H1 (cell line): ENCODE results near the gene SEC22C. TPM values are rescaled to one million over a fixed set of nuclear protein-coding genes. Genes with fewer than 3 reads are reported as not detected.

ENCODE experiments used
- BACH1 ChIP-seq: IDR thresholded peaks from 2 replicates; pipeline ENCODE4 v1.6.1; 2012; ENCODE audit warnings: low read length, improper control_type of control experiment
- CHD2 ChIP-seq: IDR thresholded peaks from 2 replicates; pipeline ENCODE4 v1.6.1; 2012; ENCODE audit warnings: low read length, improper control_type of control experiment
- CTBP2 ChIP-seq: IDR thresholded peaks from 2 replicates; pipeline ENCODE4 v1.7.0; 2011; ENCODE audit warnings: borderline replicate concordance, mild to moderate bottlenecking, moderate library complexity, mixed read lengths, low read length; ENCODE audit not compliant: insufficient read depth, insufficient read length
- EGR1 ChIP-seq: IDR thresholded peaks from 2 replicates; pipeline ENCODE4 v1.6.1; 2011; ENCODE audit warnings: low read depth, low read length, borderline replicate concordance
- FOSL1 ChIP-seq: IDR thresholded peaks from 2 replicates; pipeline ENCODE4 v1.6.1; 2011; ENCODE audit warnings: mild to moderate bottlenecking, low read depth, low read length, moderate library complexity; ENCODE audit not compliant: insufficient read depth
- JUN ChIP-seq: IDR thresholded peaks from 2 replicates; pipeline ENCODE4 v1.6.1; 2011; ENCODE audit warnings: low read depth, mild to moderate bottlenecking, improper control_type of control experiment, low read length
- PHF8 ChIP-seq: fragments of 200-600 bp; sonication (generic); conservative IDR thresholded peaks from 2 replicates; pipeline ENCODE4 v1.7.1; 2012; ENCODE audit warnings: low read depth, mild to moderate bottlenecking, inconsistent platforms, low read length, moderate library complexity
- POLR2AphosphoS5 ChIP-seq: IDR thresholded peaks from 2 replicates; pipeline ENCODE4 v1.6.1; 2011; ENCODE audit warnings: low read depth, low read length
- SRF ChIP-seq: IDR thresholded peaks from 2 replicates; pipeline ENCODE4 v1.6.1; 2011; ENCODE audit warnings: mild to moderate bottlenecking, low read depth, low read length, moderate library complexity
- polyA plus RNA-seq, 7 experiments: library from polyadenylated mRNA; depleted of rRNA in 3 of 7; stranded (reverse) in 5 of 7; unstranded in 2 of 7; fragments of >200 nt in 5 of 7; fragments of 200-250 nt in 2 of 7; gene quantifications; 1 replicate in 5 of 7; 2 replicates in 1 of 7; 4 replicates in 1 of 7; pipeline versions ENCODE4 v1.2.1 to v1.2.3, GENCODE V29; 2011 to 2013; ENCODE audit warnings: missing spikeins in 2 of 7, mixed read lengths in 2 of 7
- total RNA-seq: library from RNA; stranded (reverse); fragmentation: NEBNext Ultra II Directional; extraction: Animal tissue kit (Norgen Biotek cat#: 25700); gene quantifications from 2 replicates; pipeline ENCODE4 v1.2.1, GENCODE V29; 2021

Gene SEC22C
- total and polyA plus RNA-seq, 2 of the 8 experiments (the other 6 are each of a cell fraction or from before 2014, with no cell fraction given) = 23.4 to 38.3 TPM

DNA sequence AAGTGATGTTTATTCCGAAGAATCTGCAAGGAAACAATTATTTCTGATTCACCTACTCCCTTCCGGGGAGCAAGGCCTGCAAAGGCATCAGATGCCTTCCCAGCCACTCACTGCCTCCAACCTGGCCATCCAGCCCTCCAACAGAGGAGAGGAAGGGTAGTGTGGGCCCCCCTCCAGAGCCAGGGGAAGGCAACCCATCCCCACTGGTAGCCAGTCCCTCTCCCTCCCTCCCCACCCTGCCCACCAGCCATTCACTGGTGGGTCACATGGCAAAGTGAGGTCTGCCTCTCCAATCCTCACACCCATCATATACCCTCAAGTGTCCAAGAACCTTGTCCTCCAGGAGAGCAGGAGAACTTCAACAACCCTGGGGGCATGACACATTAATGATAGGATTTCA is 81.7 kb downstream of the SEC22C start (continued):
- TF ChIP-seq CTBP2 = no peak
- no peak for TF ChIP-seq POLR2AphosphoS5
- no peak for TF ChIP-seq JUN
- TF ChIP-seq SRF = no peak
- no peak for TF ChIP-seq PHF8
- no peak for TF ChIP-seq CHD2
- no peak for TF ChIP-seq BACH1
- TF ChIP-seq FOSL1 = no peak
- no peak for TF ChIP-seq EGR1
- TF ChIP-seq, all 59 proteins: peak for 0
